Kidney (tissue), 14 donors: ENCODE data around the gene NR4A1. TPM values are rescaled to one million over a fixed set of nuclear protein-coding genes. Genes with fewer than 3 reads are reported as not detected.

Experiments used
- DNase-seq, 5 donors: peaks; one replicate each; pipeline ENCODE4 v3.0.0-alpha.2; 2013 to 2020
- FAIRE-seq: peaks from 2 replicates; lab custom pipeline; 2012; peaks lifted over from hg19 to GRCh38; lab: Jason Lieb, UNC
- H3K27ac ChIP-seq, 2 donors: one replicate each; pipeline ENCODE4 v1.7.0; 2013; ENCODE audit warnings: low read depth in 2 of 2, low read length in 2 of 2, inconsistent platforms in 1 of 2
- H3K27me3 ChIP-seq: one replicate; pipeline ENCODE4 v1.7.1; 2013; ENCODE audit warnings: low read length, inconsistent platforms; ENCODE audit not compliant: control insufficient read depth, insufficient read depth
- H3K36me3 ChIP-seq, 3 donors: one replicate each; pipeline versions ENCODE4 v1.7.0 to v1.7.1; 2013; ENCODE audit warnings: low read length in 3 of 3, control low read depth in 1 of 3, inconsistent platforms in 1 of 3; ENCODE audit not compliant: insufficient read depth in 3 of 3, control insufficient read depth in 2 of 3
- H3K4me1 ChIP-seq, 3 donors: one replicate each; pipeline versions ENCODE4 v1.7.0 to v1.7.1; 2013; ENCODE audit warnings: low read length in 3 of 3, inconsistent platforms in 1 of 3, low read depth in 1 of 3; ENCODE audit not compliant: control insufficient read depth in 2 of 3, insufficient read depth in 2 of 3
- H3K4me3 ChIP-seq, 3 donors: one replicate each; pipeline versions ENCODE4 v1.7.0 to v1.8.1; 2013; ENCODE audit warnings: low read length in 3 of 3, control low read depth in 1 of 3, inconsistent platforms in 1 of 3
- H3K9ac ChIP-seq, 3 donors: one replicate each; pipeline versions ENCODE4 v1.7.0 to v1.7.1; 2013; ENCODE audit warnings: low read length in 3 of 3, control low read depth in 1 of 3, inconsistent platforms in 1 of 3
- H3K9me3 ChIP-seq, 3 donors: one replicate each; pipeline versions ENCODE4 v1.7.0 to v1.7.1; 2013; ENCODE audit warnings: low read length in 3 of 3, control low read depth in 1 of 3, inconsistent platforms in 1 of 3; ENCODE audit not compliant: control insufficient read depth in 2 of 3, insufficient read depth in 1 of 3
- intact Hi-C: fragments of 100-400 bp; cut with DNase I; formaldehyde crosslinking; loops from one replicate; pipeline ENCODE4 v1.11.1; 2022
- polyA plus RNA-seq: library from polyadenylated mRNA; stranded (reverse); fragments of 350-450 nt; fragmentation: Illumina TruSeq; extraction: RNeasy Lipid Tissue Mini Kit (QIAGEN cat#74804); gene quantifications from one replicate; pipeline ENCODE4 v1.2.3, GENCODE V29; 2014; ENCODE audit warnings: low read depth, low replicate concordance; ENCODE audit not compliant: insufficient read depth
- total RNA-seq: library from RNA; stranded (reverse); fragmentation: NEBNext Ultra II Directional; extraction: Animal tissue kit (Norgen Biotek cat#: 25700); gene quantifications from one replicate; pipeline ENCODE4 v1.2.1, GENCODE V29; 2021
- TF ChIP-seq, protein P1 (sequence below): IDR thresholded peaks from 3 replicates; pipeline ENCODE4 v1.5.1; 2012; ENCODE audit warnings: mild to moderate bottlenecking, moderate library complexity, borderline replicate concordance; ENCODE audit not compliant: insufficient read depth; ENCODE audit errors: extremely low read depth
- donor health status: control.
- donor health status: control.
- donor health status: control.
- donor health status: control.
- donor health status: control.
- donor health status: DM: yes; HTN: yes; CAD: no.
- donor health status: Normal renal cell carcinoma (clear cell type).

The NR4A1 gene
- total and polyA plus RNA-seq, 2 donors from 2014 or later: 37.2 to 54.1 TPM

DNA sequence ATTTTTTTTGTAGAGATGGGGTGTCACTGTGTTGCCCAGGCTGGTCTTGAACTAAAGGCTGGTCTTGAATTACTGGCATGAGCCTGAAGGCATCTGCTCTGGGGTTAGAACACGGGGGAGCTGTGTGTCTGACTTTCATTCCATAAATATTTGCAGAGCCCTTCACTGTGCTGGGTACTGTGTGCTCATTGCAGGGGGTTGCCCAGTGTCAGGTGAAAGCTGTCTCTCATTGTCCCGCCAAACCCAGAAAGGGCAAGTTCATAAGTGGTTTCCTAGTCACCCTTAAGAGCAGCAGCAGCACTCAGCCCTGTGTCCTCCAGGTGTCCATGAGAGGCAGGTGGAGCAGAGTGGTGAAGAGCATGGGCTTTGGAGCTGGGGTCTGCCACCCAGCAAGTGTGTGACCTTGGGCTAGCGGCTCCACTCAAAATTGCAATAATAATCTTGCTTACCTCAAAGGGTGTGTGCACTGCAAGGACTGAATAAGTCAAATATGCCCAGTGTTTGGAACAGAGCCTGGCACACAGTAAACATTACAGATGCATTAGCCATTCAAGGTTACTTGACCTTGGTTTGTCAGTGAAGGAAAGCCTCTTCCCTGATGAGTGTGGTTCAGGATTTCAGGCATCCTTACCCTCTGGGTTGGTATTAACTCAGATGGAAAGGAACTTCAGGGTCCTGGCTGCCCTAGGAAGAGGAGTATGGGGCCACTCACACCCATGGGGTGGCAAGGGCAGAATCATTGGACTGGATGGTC is 23.9 kb downstream of the NR4A1 start:
- H3K4me1 ChIP-seq: peaks cover 3 to 24% (median 16%) of the 10 kb centered on the region in 3 donors
- intact Hi-C loops: loop anchor here (10.0 kb wide), 1 partner anchor 50 kb away; no protein-coding TSS in a partner anchor
- DNase-seq: peak in 1 of 5 donors; percentile 27
- H3K9me3 ChIP-seq: no peaks in the 10 kb centered on the region
- no peak for FAIRE-seq
- H3K9ac ChIP-seq: no peak overlapping the region
- H3K36me3 ChIP-seq: peaks cover 2 to 37% (median 25%) of the 10 kb centered on the region in 3 donors
- no peaks in the 10 kb centered on the region for H3K27me3 ChIP-seq
- H3K27ac ChIP-seq: peak overlapping the region; percentile 16 to 78
- TF ChIP-seq, protein P1, sequence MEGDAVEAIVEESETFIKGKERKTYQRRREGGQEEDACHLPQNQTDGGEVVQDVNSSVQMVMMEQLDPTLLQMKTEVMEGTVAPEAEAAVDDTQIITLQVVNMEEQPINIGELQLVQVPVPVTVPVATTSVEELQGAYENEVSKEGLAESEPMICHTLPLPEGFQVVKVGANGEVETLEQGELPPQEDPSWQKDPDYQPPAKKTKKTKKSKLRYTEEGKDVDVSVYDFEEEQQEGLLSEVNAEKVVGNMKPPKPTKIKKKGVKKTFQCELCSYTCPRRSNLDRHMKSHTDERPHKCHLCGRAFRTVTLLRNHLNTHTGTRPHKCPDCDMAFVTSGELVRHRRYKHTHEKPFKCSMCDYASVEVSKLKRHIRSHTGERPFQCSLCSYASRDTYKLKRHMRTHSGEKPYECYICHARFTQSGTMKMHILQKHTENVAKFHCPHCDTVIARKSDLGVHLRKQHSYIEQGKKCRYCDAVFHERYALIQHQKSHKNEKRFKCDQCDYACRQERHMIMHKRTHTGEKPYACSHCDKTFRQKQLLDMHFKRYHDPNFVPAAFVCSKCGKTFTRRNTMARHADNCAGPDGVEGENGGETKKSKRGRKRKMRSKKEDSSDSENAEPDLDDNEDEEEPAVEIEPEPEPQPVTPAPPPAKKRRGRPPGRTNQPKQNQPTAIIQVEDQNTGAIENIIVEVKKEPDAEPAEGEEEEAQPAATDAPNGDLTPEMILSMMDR: no peak
- no peak overlapping the region for H3K4me3 ChIP-seq

- Histone ChIP-seq H3K4me3 (no peak overlapping the region), H3K4me1 (peaks cover 0 to 24% (median 11%) of the 10 kb centered on the region in 3 donors), H3K36me3 (peaks cover 2 to 37% (median 25%) of the 10 kb centered on the region in 3 donors), H3K27me3 (no peaks in the 10 kb centered on the region), H3K9ac (no peak overlapping the region), H3K9me3 (no peaks in the 10 kb centered on the region), H3K27ac (no peak overlapping the region)
- FAIRE-seq: no peak
- TF ChIP-seq, protein P1: no peak
- DNase-seq: peak in 1 of 5 donors; percentile 48
- intact Hi-C loops: loop anchor here (10.0 kb wide), 1 partner anchor 52 kb away; no protein-coding TSS in a partner anchor
Measured at GRCh38 chr12:52076811-52077210, 25.6 kb downstream of the NR4A1 start.

- DNase-seq (peak in 1 of 5 donors; percentile 8), FAIRE-seq (no peak)
- TF ChIP-seq, protein P1: no peak
- Histone ChIP-seq H3K27ac (no peak overlapping the region), H3K9ac (no peak overlapping the region), H3K36me3 (peaks cover 2 to 27% (median 24%) of the 10 kb centered on the region in 3 donors), H3K27me3 (no peaks in the 10 kb centered on the region), H3K4me1 (peaks cover 0 to 32% (median 7%) of the 10 kb centered on the region in 3 donors), H3K9me3 (no peaks in the 10 kb centered on the region), H3K4me3 (no peak overlapping the region)
- intact Hi-C loops: loop anchor here (10.0 kb wide), 1 partner anchor 53 kb away; no protein-coding TSS in a partner anchor
Measured at GRCh38 chr12:52078276-52078675, 27.0 kb downstream of the NR4A1 start.
